IPS-18c (cell line): ENCODE data around the gene TMEM176B.

ENCODE experiments used
- H3K4me3 ChIP-seq: 2 replicates; pipeline ENCODE4 v1.7.0; 2013; ENCODE audit warnings: low read depth, mild to moderate bottlenecking, low read length, moderate library complexity; ENCODE audit not compliant: insufficient read depth
- H3K9me3 ChIP-seq: one replicate; pipeline ENCODE4 v1.6.1; 2013; ENCODE audit warnings: mild to moderate bottlenecking, low read length, moderate library complexity; ENCODE audit not compliant: control insufficient read depth, insufficient read depth

Gene TMEM176B

GRCh38 chr7:150799741-150800580, at the start of gene TMEM176B:
Gene TMEM176B (minus strand): TSS chr7:150800364. CDS start chr7:150796569, 3,795 bp downstream.
- peaks cover 3% of the 10 kb centered on the region for H3K9me3 ChIP-seq
- H3K4me3 ChIP-seq: peak within 1 kb of the TSS; percentile 46

- no peak overlapping the region for H3K4me3 ChIP-seq
- no peaks in the 10 kb centered on the region for H3K9me3 ChIP-seq
These were observed 49.1 kb upstream of the TMEM176B start for GRCh38 chr7:150849204-150849775.

- no peak overlapping the region for H3K4me3 ChIP-seq
These were observed 48.5 kb upstream of the TMEM176B start for GRCh38 chr7:150848561-150849115.

GRCh38 chr7:150848111-150848510, 47.9 kb upstream of the TMEM176B start:
- Histone ChIP-seq H3K4me3 (no peak overlapping the region), H3K9me3 (no peaks in the 10 kb centered on the region)

More at GRCh38 chr7:150848561-150849115, 48.5 kb upstream of the TMEM176B start:
- no peaks in the 10 kb centered on the region for H3K9me3 ChIP-seq

- H3K9me3 ChIP-seq: no peaks in the 10 kb centered on the region
- no peak overlapping the region for H3K4me3 ChIP-seq
These were observed 47.4 kb upstream of the TMEM176B start for GRCh38 chr7:150847536-150847935.

- no peak overlapping the region for H3K4me3 ChIP-seq
- no peaks in the 10 kb centered on the region for H3K9me3 ChIP-seq
These were observed 46.3 kb upstream of the TMEM176B start for GRCh38 chr7:150846291-150847115.

GRCh38 chr7:150845421-150845861, 45.3 kb upstream of the TMEM176B start:
- H3K9me3 ChIP-seq: no peaks in the 10 kb centered on the region
- H3K4me3 ChIP-seq: no peak overlapping the region

- Histone ChIP-seq H3K4me3 (no peak overlapping the region), H3K9me3 (no peaks in the 10 kb centered on the region)
These were observed 42.6 kb upstream of the TMEM176B start for GRCh38 chr7:150842716-150843115.

GRCh38 chr7:150842018-150842417, 41.9 kb upstream of the TMEM176B start:
- no peaks in the 10 kb centered on the region for H3K9me3 ChIP-seq
- no peak overlapping the region for H3K4me3 ChIP-seq

GRCh38 chr7:150838965-150839650, 38.9 kb upstream of the TMEM176B start:
- H3K4me3 ChIP-seq: no peak overlapping the region
- H3K9me3 ChIP-seq: no peaks in the 10 kb centered on the region

GRCh38 chr7:150835702-150836280, 35.6 kb upstream of the TMEM176B start:
- no peaks in the 10 kb centered on the region for H3K9me3 ChIP-seq
- H3K4me3 ChIP-seq: no peak overlapping the region

GRCh38 chr7:150835019-150835418, 34.9 kb upstream of the TMEM176B start:
- H3K9me3 ChIP-seq: no peaks in the 10 kb centered on the region
- no peak overlapping the region for H3K4me3 ChIP-seq

- Histone ChIP-seq H3K9me3 (no peaks in the 10 kb centered on the region), H3K4me3 (no peak overlapping the region)
These were observed 31.7 kb upstream of the TMEM176B start for GRCh38 chr7:150831851-150832250.

GRCh38 chr7:150830937-150831336, 30.8 kb upstream of the TMEM176B start:
- Histone ChIP-seq H3K9me3 (no peaks in the 10 kb centered on the region), H3K4me3 (no peak overlapping the region)

- Histone ChIP-seq H3K9me3 (no peaks in the 10 kb centered on the region), H3K4me3 (no peak overlapping the region)
These were observed 29.3 kb upstream of the TMEM176B start for GRCh38 chr7:150829426-150829825.

GRCh38 chr7:150828384-150828783, 28.2 kb upstream of the TMEM176B start:
- no peaks in the 10 kb centered on the region for H3K9me3 ChIP-seq
- no peak overlapping the region for H3K4me3 ChIP-seq
